Ovary (tissue), 9 donors: ENCODE results near the gene OSBPL3. TPM values are rescaled to one million over a fixed set of nuclear protein-coding genes. Genes with fewer than 3 reads are reported as not detected.

ENCODE experiments used
- DNase-seq, 5 donors: peaks; one replicate each; pipeline ENCODE4 v3.0.0-alpha.2; 2019 to 2020
- H3K27ac ChIP-seq, 2 donors: fragments of 200-600 bp; one replicate each; pipeline versions ENCODE4 v1.5.1 to v1.8.0; 2019 to 2022
- H3K27me3 ChIP-seq: fragments of 200-600 bp; one replicate; pipeline ENCODE4 v1.8.0; 2022
- H3K36me3 ChIP-seq: fragments of 200-600 bp; sonication (generic); one replicate; pipeline ENCODE4 v1.5.1; 2019
- H3K4me1 ChIP-seq: one replicate; pipeline ENCODE4 v1.8.1; 2013; ENCODE audit warnings: mild to moderate bottlenecking, moderate library complexity; ENCODE audit not compliant: insufficient read depth
- H3K4me3 ChIP-seq: fragments of 200-600 bp; sonication (generic); one replicate; pipeline ENCODE4 v1.5.1; 2017
- H3K9me3 ChIP-seq, 2 donors: fragments of 200-600 bp in 1 of 2; sonication (generic) in 1 of 2; one replicate each; pipeline versions ENCODE4 v1.5.1 to v1.8.1; 2013 to 2019; ENCODE audit warnings: mild to moderate bottlenecking in 1 of 2, moderate library complexity in 1 of 2
- CTCF ChIP-seq, 3 donors: fragments of 450-650 bp in 2 of 3; fragments of 200-600 bp in 1 of 3; IDR thresholded peaks; one replicate each; pipeline versions ENCODE4 v1.5.1 to v1.8.0; 2016 to 2022; ENCODE audit warnings: antibody characterized with exemption in 3 of 3, mild to moderate bottlenecking in 1 of 3
- EP300 ChIP-seq: sonication (generic); formaldehyde crosslinking; IDR thresholded peaks from one replicate; pipeline ENCODE4 v1.6.1; 2017; ENCODE audit warnings: antibody characterized with exemption
- POLR2A ChIP-seq: fragments of 450-650 bp; IDR thresholded peaks from one replicate; pipeline ENCODE4 v1.6.1; 2017; ENCODE audit warnings: antibody characterized with exemption, mild to moderate bottlenecking, moderate library complexity
- WGBS, 3 donors: extraction: QIAGEN DNeasy Blood & Tissue Kit in 1 of 3; methylation state at CpG; one replicate each; pipeline versions ENCODE4 v1.1.5 to v1.1.7; 2013 to 2017; 5-methylcytosine and 5-hydroxymethylcytosine counted together
- intact Hi-C, 4 donors: fragments of 100-400 bp; cut with DNase I; formaldehyde crosslinking; loops; one replicate each; pipeline versions ENCODE4 v1.11.0 to v1.15.1; 2022 to 2023
- polyA plus RNA-seq, 2 donors: library from polyadenylated mRNA; stranded (reverse); fragments of 200-250 nt in 1 of 2; fragments of 350-450 nt in 1 of 2; fragmentation: Illumina TruSeq in 1 of 2; extraction: RNeasy Lipid Tissue Mini Kit (QIAGEN cat#74804) in 1 of 2; gene quantifications; one replicate each; pipeline ENCODE4 v1.2.3, GENCODE V29; 2013 to 2014
- total RNA-seq, 7 donors: library from RNA; depleted of rRNA in 2 of 7; stranded (reverse); fragments of >200 nt in 2 of 7; fragmentation: NEBNext Ultra II Directional in 3 of 7; extraction: Animal tissue kit (Norgen Biotek cat#: 25700) in 3 of 7; gene quantifications; one replicate each; pipeline versions ENCODE4 v1.1.0 to v1.2.4, GENCODE V29; 2016 to 2023
- donor health status: DM: no; HTN: no; CAD: no; lungs with moderate emphysema.
- donor health status: DM: no; HTN: no; CAD: no.
- donor health status: Bipolar disorder and iron deficiency.
- donor health status: DM: yes; HTN: yes; CAD: no.
- donor health status: DM: no; HTN: no; CAD: no.
- donor health status: DM: yes; HTN: yes; CAD: no.

OSBPL3 gene
- total and polyA plus RNA-seq, 9 donors: 6.0 to 29.1 (median 13.1) TPM

GRCh38 chr7:24910551-24911212 is 69.3 kb downstream of the OSBPL3 start:
- TF ChIP-seq CTCF (IDR thresholded peaks at IDR 0.05) (no peak), POLR2A (no peak), EP300 (no peak)
- Histone ChIP-seq H3K27me3 (no peaks in the 10 kb centered on the region), H3K4me3 (no peak overlapping the region), H3K9me3 (no peaks in the 10 kb centered on the region), H3K27ac (no peak overlapping the region), H3K4me1 (peaks cover 12% of the 10 kb centered on the region), H3K36me3 (no peaks in the 10 kb centered on the region)
- no peak for DNase-seq
- 83 to 92% (median 87%) methylated on average over 4 of the region's 4 CpGs for WGBS, 3 donors
- intact Hi-C loops: loop anchor here in 1 of 4 donors (1.0 kb wide), 1 partner anchor 35 kb away; no protein-coding TSS in a partner anchor

- no peaks in the 10 kb centered on the region for H3K36me3 ChIP-seq
- H3K4me1 ChIP-seq: peaks cover 16% of the 10 kb centered on the region
- TF ChIP-seq EP300 (no peak), POLR2A (no peak), CTCF (IDR thresholded peaks at IDR 0.05) (no peak)
- 87 to 89% (median 88%) methylated on average over 4 of the region's 4 CpGs for WGBS, 3 donors
- no peak overlapping the region for H3K27ac ChIP-seq
- no peaks in the 10 kb centered on the region for H3K9me3 ChIP-seq
- DNase-seq: no peak
- intact Hi-C loops: no loop called here
- H3K4me3 ChIP-seq: no peak overlapping the region
- no peaks in the 10 kb centered on the region for H3K27me3 ChIP-seq
Measured at GRCh38 chr7:24908727-24909126, 71.3 kb downstream of the OSBPL3 start.

- WGBS, 3 donors: 84 to 93% (median 88%) methylated on average over 3 of the region's 3 CpGs
- intact Hi-C loops: no loop called here
- TF ChIP-seq POLR2A (no peak), CTCF (IDR thresholded peaks at IDR 0.05) (no peak), EP300 (no peak)
- DNase-seq: no peak
- H3K9me3 ChIP-seq: no peaks in the 10 kb centered on the region
- H3K4me3 ChIP-seq: no peak overlapping the region
- H3K4me1 ChIP-seq: peaks cover 18% of the 10 kb centered on the region
- H3K36me3 ChIP-seq: no peaks in the 10 kb centered on the region
- no peak overlapping the region for H3K27ac ChIP-seq
- no peaks in the 10 kb centered on the region for H3K27me3 ChIP-seq
Measured at GRCh38 chr7:24908166-24908565, 71.8 kb downstream of the OSBPL3 start.

GRCh38 chr7:24907311-24907886 is 72.6 kb downstream of the OSBPL3 start:
- H3K9me3 ChIP-seq: no peaks in the 10 kb centered on the region
- H3K36me3 ChIP-seq: no peaks in the 10 kb centered on the region
- H3K27me3 ChIP-seq: no peaks in the 10 kb centered on the region
- no peak overlapping the region for H3K4me3 ChIP-seq
- no peak for TF ChIP-seq CTCF (IDR thresholded peaks at IDR 0.05)
- WGBS, 3 donors: 84 to 89% (median 89%) methylated on average over 7 of the region's 7 CpGs
- H3K4me1 ChIP-seq: peaks cover 18% of the 10 kb centered on the region
- DNase-seq: no peak
- intact Hi-C loops: no loop called here
- no peak overlapping the region for H3K27ac ChIP-seq
